Erythroblast (primary cell): ENCODE results near the gene MYH10.

ENCODE experiments used
- GATA1 ChIP-seq: IDR thresholded peaks from 2 replicates; pipeline ENCODE4 v1.6.1; 2011; ENCODE audit warnings: low read depth, mild to moderate bottlenecking, control low read depth, low read length, moderate library complexity
- POLR2A ChIP-seq: IDR thresholded peaks from 2 replicates; pipeline ENCODE4 v1.6.1; 2011; ENCODE audit warnings: mild to moderate bottlenecking, low read length

DNA sequence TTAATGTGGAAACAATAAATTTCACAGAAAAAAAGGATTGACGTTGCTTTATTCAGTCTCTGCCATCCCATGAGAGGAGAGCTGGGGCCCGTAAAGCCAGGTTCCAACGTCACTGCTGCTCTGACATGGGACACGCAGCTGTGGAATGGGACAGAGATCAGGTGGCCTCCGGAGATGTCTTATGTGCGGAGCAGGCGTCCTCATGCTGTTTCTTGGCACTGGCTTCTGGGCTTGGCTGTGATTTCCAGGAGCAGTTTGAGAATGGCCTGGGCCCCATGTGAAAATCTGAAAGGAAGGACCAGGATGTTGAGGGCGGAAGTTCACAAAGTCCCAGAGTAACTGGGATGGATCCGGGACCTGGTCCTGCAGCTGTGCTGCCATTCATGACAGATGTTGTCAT is 162.4 kb downstream of the MYH10 start:
- TF ChIP-seq POLR2A (no peak), GATA1 (no peak)
